Left renal cortex interstitium (tissue), 4 donors: ENCODE data around the gene PTPRS. TPM values are rescaled to one million over a fixed set of nuclear protein-coding genes. Genes with fewer than 3 reads are reported as not detected.

Experiments
- DNase-seq, 4 donors: peaks; one replicate each; pipeline ENCODE4 v3.0.0-alpha.2; 2013; ENCODE audit warnings: low read depth in 4 of 4, low spot score in 2 of 4, missing footprints in 1 of 4
- polyA plus RNA-seq, 4 donors: library from polyadenylated mRNA; unstranded; fragments of 120-200 nt; gene quantifications; one replicate each; pipeline ENCODE4 v1.2.1, GENCODE V29; 2013; ENCODE audit not compliant: insufficient read length in 4 of 4

The PTPRS gene
- polyA plus RNA-seq, 4 donors = 44.7 to 102 (median 66.4) TPM

DNA sequence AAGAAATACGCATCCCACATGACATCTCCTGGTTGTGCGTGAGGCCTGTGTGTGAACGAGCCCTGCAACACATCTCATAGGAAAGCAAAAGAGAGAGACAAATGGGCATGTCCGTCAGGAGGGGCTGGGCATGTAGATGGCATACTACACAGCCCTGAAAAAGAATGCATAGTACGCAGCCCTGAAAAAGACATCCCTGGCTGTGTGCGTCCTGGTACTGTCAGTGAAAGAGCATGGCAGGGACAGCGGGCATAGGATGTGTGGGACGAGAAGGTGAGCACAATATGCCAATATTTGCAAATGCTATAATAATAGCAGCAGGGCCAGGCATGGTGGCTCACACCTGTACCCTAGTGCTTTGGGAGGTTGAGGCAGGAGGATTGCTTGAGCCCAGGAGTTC is 28.6 kb downstream of the PTPRS start:
- no peak for DNase-seq

DNA sequence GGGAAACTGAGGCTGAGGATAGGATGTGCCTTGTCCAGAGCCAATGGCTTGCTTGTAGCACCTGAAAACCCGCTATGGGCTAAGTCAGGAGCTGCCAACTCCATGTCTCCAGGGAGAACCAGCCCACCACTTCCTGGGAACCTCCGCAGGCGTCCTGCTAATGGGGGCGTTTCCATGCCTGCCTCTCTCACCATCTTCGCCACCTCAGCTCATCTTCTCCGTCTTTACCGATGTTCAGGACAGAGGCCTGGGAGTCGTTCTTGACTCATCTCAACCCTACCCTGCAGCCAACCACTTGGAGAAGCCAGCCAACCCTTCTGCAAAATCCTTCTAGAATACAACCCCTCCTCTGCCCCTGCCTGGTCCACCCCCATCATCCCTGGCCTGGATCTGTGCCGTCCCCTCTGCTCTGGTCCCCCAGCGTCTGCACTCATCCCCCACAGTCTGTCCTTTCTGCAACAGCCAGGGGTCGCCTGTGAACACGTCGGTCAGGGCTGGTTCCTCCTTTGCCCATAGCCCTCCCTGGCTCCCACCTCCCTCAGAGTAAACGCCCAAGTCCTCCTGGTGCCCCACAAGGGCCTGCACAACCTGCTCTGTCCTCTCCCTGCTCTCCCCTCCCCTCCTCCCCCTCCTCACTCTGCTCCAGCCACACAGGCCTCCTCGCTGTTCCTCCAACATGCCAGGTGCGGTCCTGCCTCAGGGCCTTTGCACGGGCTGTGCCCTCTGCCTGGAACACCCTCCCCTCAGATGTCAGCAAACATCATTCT is 31.0 kb downstream of the PTPRS start:
- no peak for DNase-seq

DNA sequence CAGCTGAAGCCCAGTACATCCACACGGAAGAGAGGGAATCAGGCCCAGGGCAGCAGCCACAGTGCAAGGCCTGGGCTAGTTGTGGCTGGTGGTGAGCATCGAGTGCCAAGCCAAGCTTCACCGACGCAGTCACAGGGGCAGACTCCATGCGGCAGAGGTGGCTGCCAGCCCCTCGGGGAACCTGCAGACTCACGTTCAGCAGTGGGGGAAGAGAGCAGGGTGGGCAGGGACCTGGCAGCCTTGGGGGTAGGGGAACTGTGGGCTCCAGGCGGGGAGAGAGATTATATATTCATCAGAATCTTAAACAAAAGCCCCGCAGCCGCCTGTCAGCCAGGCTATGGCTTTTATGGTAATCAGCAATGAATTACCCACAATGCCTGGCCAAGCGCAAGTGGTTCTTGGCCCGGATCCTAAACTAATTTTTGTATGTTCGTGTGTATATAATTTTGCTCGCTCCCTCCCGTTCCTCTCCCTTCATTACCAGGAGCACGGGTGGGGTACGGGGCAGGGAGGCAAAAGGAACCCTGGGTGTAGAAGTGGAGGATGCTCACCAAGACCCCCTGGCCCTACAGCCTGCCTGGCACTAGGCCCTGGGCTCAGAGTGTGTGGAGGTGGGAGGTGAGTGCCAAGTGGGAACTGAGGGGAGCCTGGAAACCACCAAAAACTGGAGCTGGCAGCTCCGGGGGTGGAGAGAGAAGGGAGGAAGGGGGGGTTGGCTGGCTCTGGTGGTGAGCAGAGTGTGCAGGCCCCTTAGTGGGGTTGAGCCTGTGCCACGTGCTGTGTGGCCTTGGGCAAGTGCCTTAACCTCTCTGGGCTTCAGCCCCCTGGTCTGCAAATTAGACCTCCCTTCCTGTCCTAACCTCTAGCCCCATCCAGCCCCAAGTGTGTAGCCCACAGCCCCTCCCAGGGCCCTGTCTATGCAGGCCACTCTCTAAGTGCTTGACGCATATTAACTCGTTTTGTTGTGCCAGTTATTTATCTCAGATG is 31.9 kb downstream of the PTPRS start:
- peak; percentile 36 to 44 (median 38) for DNase-seq

DNA sequence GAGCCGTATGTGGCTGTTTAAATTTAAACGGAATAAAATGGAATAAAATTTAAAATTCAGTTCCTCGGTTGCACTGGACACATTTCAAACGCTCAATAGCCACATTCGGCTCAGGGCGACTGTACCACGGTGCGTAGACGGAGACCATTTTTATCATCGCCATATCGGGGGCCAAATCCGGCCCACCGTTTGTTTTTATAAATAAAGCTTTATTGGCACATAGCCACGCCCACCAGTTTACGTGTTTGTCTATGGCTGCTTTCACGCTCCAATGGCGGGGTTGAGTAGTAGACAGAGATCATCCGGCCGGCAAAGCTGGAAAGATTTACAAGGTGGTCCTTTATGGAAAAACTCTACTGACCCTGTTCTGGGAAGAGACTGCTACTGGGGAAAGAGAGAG is 33.0 kb downstream of the PTPRS start:
- DNase-seq = no peak

DNA sequence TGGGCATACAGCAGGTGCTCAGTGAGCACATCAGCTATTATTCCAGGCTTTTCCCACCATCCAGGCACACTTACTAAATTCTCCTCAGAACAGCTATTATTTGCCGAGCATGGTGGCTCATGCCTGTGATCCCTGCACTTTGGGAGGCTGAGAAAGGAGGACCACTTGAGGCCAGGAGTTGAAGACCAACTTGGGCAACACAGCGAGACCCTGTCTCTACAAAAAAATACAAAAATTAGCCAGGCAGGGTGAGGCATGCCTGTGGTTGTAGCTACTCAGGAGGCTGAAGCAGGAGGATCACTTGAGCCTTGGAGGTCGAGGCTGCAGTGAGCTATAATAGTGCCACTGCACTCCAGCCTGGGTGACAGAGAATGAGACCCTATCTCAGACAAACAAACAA is 35.4 kb downstream of the PTPRS start:
- no peak for DNase-seq

DNA sequence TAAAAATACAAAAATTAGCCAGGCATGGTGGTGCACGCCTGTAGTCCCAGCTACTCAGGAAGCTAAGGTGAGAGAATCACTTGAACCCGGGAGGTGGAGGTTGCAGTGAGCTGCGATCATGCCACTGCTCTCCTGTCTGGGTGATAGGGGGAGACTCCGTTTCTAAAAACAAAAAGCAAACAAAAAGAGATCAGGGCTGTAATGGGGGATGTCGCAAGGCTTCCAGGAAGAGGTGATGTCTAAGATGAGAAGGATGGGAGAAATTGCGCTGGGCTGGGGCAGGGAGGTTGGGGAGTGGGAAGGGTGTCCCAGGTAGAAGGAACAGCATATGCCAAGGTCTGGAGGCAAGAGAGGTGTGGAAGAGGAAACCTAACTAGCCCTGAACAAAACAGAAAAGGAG is 36.1 kb downstream of the PTPRS start:
- DNase-seq = no peak

DNA sequence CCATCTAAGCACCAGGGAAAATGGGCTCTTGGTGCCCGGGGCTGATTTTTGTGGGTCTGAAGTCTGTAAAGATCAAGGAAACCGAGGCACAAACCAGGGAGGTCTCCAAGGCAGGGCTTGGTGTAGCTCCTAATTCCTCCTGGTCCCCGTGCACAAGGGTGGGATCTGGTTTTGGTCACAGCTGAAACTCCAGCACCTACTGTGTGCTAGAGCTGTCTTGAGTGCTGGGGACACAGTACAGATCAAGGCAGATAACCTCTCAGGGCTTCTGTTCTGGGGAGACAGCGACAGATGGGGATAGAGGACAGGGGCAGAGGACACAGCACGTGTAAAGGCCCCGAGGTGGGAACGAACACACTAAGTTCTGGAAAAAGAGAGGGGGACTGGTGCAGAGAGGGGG is 37.4 kb downstream of the PTPRS start:
- no peak for DNase-seq

DNA sequence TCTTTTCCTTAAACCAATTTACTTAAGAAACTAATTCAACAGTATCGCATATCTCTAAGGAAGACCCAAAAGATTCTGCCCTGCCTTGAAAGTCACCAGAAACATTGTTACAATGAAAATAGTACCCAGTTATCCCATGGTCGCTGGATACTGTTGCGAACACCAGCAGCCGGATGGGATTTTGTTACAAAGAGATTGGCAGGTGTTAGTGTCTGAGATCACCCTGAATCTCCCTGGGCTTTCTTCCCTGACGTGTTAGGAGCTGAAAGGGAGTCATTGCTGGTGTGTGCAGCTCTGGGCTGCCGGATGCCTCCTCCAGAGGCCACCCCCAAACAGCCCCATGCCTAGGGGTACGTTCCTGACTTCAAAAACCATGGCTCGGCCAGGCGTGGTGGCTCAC is 38.2 kb downstream of the PTPRS start:
- DNase-seq = no peak

DNA sequence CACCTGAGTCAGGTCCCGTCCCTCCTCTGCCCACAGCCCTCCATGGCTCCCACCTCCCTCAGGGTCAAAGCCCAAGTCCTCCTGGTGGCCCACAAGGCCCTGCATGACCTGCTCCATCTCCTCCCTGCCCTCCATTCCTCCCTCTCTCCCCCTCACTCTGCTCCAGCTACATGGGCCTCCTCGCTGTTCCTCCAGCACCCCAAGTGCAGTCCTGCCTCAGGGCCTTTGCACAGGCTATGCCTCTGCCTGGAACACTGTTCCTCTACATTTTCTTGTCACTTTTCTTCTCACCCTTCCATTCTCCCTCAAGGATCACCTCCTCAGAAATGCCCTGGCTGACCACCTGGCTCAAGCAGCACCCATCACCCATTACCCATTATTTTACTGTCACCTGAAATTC is 41.5 kb downstream of the PTPRS start:
- DNase-seq = no peak

DNA sequence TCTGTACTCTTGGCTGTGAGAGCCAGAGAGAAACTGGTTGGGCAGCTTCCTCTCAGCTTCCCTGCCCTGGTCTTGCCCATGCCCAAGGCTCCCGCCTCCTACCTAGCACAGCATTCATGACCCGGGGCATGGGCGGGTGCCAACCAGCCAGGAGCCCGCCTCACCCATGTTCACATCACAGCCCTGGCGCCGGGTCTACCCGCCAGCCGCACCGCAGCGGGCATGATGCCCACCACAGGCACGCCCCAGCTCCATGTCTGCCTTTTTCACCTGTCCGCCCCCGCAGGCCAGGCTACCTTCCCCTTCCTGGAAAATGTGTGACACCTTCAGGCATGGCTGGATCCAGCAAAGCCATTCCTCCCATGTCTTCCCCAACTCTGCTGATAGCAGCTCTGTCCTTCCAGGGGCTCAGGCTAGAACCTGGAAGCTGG is 42.1 kb downstream of the PTPRS start:
- no peak for DNase-seq

DNA sequence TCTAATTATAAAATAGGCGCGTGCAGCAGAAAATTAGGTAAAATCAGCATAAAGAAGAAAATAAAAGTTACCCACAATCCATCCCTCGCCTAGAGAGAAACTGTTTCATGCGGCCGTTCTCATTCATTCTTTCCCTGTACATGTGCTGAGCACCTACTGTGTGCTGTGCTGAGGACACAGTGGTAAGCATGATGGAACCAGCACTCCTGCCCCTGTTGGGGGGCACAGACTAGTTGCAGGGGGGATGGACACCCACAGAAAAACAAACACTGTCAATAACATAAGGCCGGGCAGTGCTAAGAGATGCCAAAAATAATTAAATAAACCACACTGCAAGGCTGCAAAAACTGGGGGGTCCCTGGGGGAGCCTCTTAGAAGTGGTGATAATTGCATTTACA is 43.3 kb downstream of the PTPRS start:
- DNase-seq = no peak

DNA sequence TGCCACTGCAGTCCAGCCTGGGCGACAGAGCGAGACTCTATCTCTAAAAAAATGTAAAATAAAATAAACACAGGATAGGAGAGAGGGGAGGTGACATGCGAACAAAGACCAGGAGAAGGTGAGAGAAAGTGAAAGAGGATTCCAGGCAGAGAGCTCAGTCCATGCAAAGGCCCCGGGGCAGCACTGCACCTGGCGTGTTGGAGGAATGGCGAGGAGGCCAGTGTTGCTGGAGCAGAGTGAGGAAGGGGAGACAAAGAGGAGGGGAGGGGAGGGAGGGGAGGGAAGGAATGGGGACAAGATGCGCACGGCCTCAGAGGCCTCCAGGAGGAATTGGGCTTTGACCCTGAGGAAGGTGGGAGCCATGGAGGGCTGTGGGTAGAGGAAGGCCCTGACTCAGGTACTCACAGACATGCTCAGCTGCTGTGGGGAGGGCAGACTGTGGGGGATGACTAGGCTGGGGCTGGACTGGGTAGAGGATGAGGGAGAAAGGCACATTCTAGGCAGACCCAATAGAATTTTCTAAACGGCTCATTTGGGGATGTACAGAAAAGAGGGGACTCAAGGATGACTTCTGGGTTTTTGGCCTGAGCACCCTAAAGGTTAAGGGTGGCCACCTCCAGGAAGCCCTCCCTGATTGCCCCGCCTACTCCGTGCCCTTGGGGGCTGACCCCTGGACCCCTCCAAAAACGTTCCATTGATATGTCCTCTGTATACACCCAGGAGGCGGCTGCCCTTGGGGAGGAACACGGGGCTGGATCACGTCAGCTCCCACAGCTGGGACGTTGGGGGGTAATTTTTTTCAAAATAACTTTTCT is 43.9 kb downstream of the PTPRS start:
- DNase-seq = no peak

DNA sequence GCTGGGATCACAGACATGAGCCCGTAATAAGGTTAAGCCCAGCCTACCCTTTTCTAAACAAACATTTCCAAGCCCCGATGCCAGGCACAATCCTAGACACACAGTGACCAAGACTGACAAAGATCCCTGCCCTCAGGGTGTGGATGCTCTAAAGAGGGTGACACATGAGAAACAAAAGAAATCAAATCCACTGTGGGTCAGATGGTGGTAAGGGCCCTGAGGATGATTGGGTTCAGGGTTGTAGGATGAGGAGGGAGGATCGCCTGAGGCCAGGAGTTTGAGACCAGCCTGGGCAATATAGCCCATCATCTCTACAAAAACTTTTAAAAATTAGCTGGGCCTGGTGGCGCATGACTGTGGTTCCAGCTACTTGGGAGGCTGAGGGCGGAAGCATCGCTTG is 44.6 kb downstream of the PTPRS start:
- no peak for DNase-seq

DNA sequence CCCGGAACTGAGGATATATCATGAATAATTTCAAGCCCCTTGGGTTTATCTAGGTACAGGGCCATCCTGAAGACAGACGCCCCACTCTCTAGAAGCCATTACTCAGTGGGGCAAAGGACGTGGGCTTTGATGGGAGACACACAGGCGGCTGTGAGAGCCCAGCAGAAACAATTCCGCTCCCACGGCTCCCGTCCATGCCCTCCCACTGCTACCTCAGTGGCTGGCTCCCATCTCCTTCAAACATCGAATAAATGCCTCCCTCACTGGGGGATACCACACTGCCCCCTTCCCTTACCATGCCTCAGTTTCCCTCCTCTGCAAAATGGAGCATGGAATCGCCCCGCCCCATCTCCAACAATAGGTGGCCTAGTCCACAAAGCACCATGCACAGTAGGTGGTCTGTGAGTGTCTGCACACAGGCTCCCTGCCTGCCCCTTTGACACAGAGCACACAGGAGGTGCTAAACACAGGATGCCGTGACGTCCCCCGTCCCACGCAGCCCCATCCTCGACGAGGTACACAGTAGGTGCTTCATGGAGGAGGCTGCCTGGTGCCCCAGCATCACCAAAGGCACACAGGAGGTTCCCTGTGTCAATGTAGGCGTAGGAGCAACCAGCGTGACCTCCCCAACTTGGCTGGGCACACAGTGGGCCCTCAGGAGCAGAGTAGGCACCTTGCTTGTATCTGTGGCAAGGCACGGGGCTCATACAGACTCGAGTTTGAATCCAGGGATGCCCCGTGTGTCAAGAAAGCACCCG is 46.0 kb downstream of the PTPRS start:
- DNase-seq = no peak

DNA sequence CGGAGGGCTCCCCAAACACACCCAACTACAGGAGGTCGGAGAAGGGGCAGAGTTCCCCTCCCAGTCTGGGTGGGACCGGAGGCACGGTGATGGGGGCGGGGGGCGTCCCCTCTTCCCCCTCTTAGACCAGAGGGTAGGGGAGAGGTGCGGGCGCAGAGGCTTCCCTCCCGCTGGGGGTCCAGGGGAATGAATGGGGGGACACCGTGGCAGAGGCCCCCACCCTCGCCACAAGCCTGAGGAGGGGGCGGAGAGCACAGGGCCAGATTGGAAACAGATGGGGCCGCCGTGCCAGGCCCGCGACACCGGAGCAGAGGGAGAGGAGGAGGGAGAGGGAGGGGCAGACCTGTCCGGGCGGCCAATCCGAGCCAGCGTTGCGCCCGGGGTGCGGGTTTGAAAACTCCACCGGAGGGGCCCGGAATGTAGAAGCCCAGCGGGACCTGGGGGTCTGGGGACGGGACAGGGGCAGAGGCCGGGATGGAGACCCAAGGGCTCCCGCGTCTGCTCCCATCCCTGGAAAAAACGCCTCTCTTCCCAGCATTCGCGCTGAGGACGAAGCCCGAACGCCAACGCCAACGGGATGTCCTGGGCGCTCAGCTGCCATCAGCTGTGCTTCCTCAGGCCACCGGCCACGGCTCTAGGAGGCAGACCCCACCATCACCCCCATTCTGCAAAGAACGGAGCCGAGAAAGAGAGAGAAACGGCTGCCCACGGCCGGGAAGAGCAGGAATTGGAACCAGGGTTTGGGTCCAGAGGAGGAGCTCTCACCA is 46.8 kb downstream of the PTPRS start:
- peak in 1 of 4 donors; percentile 34 for DNase-seq

DNA sequence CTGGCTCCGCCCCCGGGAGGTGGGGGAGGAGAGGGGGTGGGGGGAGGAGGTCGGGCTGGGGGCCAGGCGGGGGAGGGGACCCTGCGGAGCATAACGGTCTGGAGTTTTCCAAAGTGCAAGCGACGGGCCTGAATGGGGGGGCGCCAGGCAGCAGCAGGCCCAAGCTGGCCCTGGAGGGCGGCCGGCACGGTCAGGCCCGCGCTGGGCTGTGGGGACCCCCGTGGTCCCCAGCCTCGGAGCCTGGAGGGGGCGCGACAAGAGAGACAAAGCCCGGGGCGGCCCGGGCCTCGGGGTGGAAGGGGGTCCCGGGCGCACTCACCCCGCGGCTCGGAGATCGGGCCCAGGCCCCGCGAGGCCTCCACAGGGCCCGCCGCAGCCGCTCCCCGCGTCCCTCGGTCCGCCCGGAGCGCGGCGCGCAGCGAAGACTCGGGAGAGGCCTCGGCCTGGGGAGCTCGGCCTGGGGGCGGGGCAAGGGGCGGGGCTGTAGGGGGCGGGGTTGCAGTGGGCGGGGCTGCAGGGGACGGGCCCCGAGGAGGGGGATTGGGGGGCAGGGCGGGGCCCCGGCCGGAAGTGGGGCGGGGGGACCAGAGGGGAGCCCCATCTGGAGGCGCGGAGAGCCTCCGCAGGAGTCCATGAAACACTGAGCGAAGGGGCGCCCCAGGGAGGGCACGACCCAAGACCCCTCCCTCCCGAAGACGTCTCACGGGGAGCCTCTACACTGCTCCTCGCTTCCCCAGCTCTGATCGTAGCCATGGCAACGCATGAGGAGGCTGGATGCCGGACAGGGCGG is 47.6 kb downstream of the PTPRS start:
- DNase-seq = peak; percentile 48 to 56 (median 55)

DNA sequence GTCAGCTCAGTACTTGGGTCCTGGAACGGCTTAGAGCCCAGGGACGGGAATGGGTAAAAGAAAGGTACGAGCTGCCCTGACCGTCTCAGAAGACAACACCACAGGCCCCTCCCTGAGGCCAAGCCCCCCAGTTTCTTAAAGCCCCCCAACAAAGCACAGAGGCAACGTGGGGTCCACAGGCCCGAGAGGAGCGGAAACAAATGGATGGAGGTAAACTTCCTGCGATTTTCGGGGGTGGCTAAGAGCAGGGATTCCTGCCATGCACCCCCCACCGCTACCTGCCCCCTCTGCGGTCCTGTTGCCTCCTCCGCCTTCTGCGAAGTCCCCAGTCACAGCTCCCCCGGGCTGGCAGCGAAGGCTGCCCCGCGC is 48.2 kb downstream of the PTPRS start:
- DNase-seq = no peak

DNA sequence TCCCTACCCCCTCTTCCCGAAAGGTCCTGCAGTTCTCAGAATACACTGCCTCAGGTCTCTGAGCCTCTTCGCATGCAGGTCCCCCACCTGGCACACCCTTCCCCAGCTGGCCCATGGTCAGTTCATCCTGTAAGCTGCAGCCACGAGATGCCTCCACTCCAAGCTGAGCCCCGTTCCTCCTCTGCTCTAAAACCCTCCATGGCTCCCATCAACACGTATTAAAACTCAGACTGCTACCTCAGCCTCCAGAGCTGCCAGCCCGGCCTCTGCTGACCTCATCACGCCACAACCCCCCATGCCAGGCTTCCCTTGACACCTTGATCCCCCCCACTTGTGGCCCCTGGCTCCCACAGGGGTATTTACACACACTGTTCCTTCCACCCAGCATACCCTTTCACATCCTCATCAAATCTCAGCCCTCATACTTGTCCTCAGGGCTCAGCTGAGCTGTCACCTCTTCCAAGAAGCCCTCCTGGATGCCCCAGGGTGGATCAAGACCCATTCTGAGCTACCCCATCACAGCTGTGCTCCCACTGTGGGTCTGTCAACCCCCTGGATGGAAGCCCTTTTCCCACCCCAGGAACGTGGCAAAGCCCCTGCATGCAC is 48.9 kb downstream of the PTPRS start:
- no peak for DNase-seq
